SK-N-SH treated with all-trans-retinoic acid at 6 μM for 48 hours (cell line): Measurements from ENCODE around the gene SLC22A6.

ENCODE experiments used
- ATAC-seq: fragments of 200-7000 bp; cut with Tn5 transposase; 3 replicates; pipeline ENCODE4 v1.9.1; 2020; ENCODE audit warnings: mild to moderate bottlenecking, moderate library complexity
- ARNTL ChIP-seq: fragments of 450-650 bp; formaldehyde crosslinking; IDR thresholded peaks from 2 replicates; pipeline ENCODE4 v1.5.0; 2020; ENCODE audit warnings: low read depth, mild to moderate bottlenecking, moderate library complexity, borderline replicate concordance
- BACH2 ChIP-seq: fragments of 250-450 bp; sonication (Bioruptor Pico); IDR thresholded peaks from 2 replicates; pipeline ENCODE4 v1.9.0; 2021; ENCODE audit warnings: mild to moderate bottlenecking, borderline replicate concordance
- CREB5 ChIP-seq: fragments of 250-450 bp; sonication (Bioruptor Pico); IDR thresholded peaks from 2 replicates; pipeline ENCODE4 v1.5.1; 2020; ENCODE audit warnings: low read depth, mild to moderate bottlenecking, moderate library complexity
- CSRNP3 ChIP-seq: fragments of 250-450 bp; sonication (Bioruptor Pico); IDR thresholded peaks from 2 replicates; pipeline ENCODE4 v1.5.1; 2021; ENCODE audit warnings: mild to moderate bottlenecking, moderate library complexity
- GLIS3 ChIP-seq: fragments of 250-450 bp; sonication (Bioruptor Pico); IDR thresholded peaks from 2 replicates; pipeline ENCODE4 v1.5.0; 2020; ENCODE audit warnings: mild to moderate bottlenecking, moderate library complexity
- OSR1 ChIP-seq: fragments of 250-450 bp; sonication (Bioruptor Pico); IDR thresholded peaks from 2 replicates; pipeline ENCODE4 v1.8.0; 2022; ENCODE audit warnings: moderate library complexity, mild to moderate bottlenecking, inconsistent platforms
- POU6F1 ChIP-seq: fragments of 250-450 bp; sonication (Bioruptor Pico); IDR thresholded peaks from 2 replicates; pipeline ENCODE4 v1.8.0; 2021; ENCODE audit warnings: low read depth, mild to moderate bottlenecking, moderate library complexity, borderline replicate concordance
- PPARA ChIP-seq: fragments of 250-450 bp; sonication (Bioruptor Pico); IDR thresholded peaks from 2 replicates; pipeline ENCODE4 v1.5.0; 2020; ENCODE audit warnings: mild to moderate bottlenecking, borderline replicate concordance
- RARB ChIP-seq: fragments of 250-450 bp; sonication (Bioruptor Pico); IDR thresholded peaks from 2 replicates; pipeline ENCODE4 v1.8.0; 2021; ENCODE audit warnings: mild to moderate bottlenecking, moderate library complexity
- SNAI2 ChIP-seq: fragments of 250-450 bp; sonication (Bioruptor Pico); IDR thresholded peaks from 2 replicates; pipeline ENCODE4 v1.5.0; 2020; ENCODE audit warnings: mild to moderate bottlenecking, moderate library complexity
- TCF4 ChIP-seq: fragments of 250-450 bp; sonication (Bioruptor Pico); IDR thresholded peaks from 2 replicates; pipeline ENCODE4 v1.8.0; 2021; ENCODE audit warnings: mild to moderate bottlenecking, moderate library complexity, borderline replicate concordance
- TOX ChIP-seq: fragments of 250-450 bp; sonication (Bioruptor Pico); IDR thresholded peaks from 2 replicates; pipeline ENCODE4 v1.8.0; 2021; ENCODE audit warnings: mild to moderate bottlenecking, moderate library complexity, borderline replicate concordance
- TSHZ2 ChIP-seq: fragments of 250-450 bp; sonication (Bioruptor Pico); IDR thresholded peaks from 2 replicates; pipeline ENCODE4 v1.5.0; 2020; ENCODE audit warnings: mild to moderate bottlenecking, moderate library complexity
- ZC3H10 ChIP-seq: fragments of 250-450 bp; sonication (Bioruptor Pico); IDR thresholded peaks from 2 replicates; pipeline ENCODE4 v1.5.1; 2021; ENCODE audit warnings: mild to moderate bottlenecking, moderate library complexity
- ZFP30 ChIP-seq: fragments of 450-650 bp; formaldehyde crosslinking; IDR thresholded peaks from 2 replicates; pipeline ENCODE4 v1.5.0; 2022; ENCODE audit warnings: mild to moderate bottlenecking, moderate library complexity
- ZNF565 ChIP-seq: fragments of 450-650 bp; formaldehyde crosslinking; conservative IDR thresholded peaks from 2 replicates; pipeline ENCODE4 v1.5.0; 2020; ENCODE audit warnings: low read depth, mild to moderate bottlenecking, moderate library complexity
- ZNF70 ChIP-seq: fragments of 450-650 bp; formaldehyde crosslinking; IDR thresholded peaks from 2 replicates; pipeline ENCODE4 v1.5.0; 2020; ENCODE audit warnings: mild to moderate bottlenecking, moderate library complexity
- ZNF8 ChIP-seq: fragments of 450-650 bp; formaldehyde crosslinking; IDR thresholded peaks from 2 replicates; pipeline ENCODE4 v1.5.0; 2020; ENCODE audit warnings: mild to moderate bottlenecking, moderate library complexity

Gene SLC22A6

GRCh38 chr11:62984451-62984991, at the start of gene SLC22A6:
SLC22A6 (minus strand) TSS chr11:62984967; CDS start chr11:62984690, 277 bp downstream.
- no peak for ATAC-seq
- no peak for TF ChIP-seq CSRNP3 (CRISPR knock-in tag)
- no peak for TF ChIP-seq GLIS3 (CRISPR knock-in tag)
- TF ChIP-seq ZNF70 (CRISPR knock-in tag), result no peak
- TF ChIP-seq PPARA (CRISPR knock-in tag), result no peak
- TF ChIP-seq ZFP30 (CRISPR knock-in tag), result no peak
- TF ChIP-seq SNAI2, result no peak
- TF ChIP-seq TCF4 (CRISPR knock-in tag), result no peak
- no peak for TF ChIP-seq OSR1 (CRISPR knock-in tag)
- TF ChIP-seq CREB5, result no peak
- no peak for TF ChIP-seq ZNF8 (CRISPR knock-in tag)
- TF ChIP-seq POU6F1 (CRISPR knock-in tag), result no peak
- TF ChIP-seq ZC3H10 (CRISPR knock-in tag), result no peak
- TF ChIP-seq TSHZ2 (CRISPR knock-in tag), result no peak

- ATAC-seq, result no peak
- TF ChIP-seq POU6F1 (CRISPR knock-in tag), result no peak
- no peak for TF ChIP-seq BACH2
- TF ChIP-seq ZNF8 (CRISPR knock-in tag), result no peak
- no peak for TF ChIP-seq ARNTL (CRISPR knock-in tag)
- TF ChIP-seq, all 23 proteins: peak for 0
Measured at GRCh38 chr11:63032457-63032856, 47.7 kb upstream of the SLC22A6 start.

GRCh38 chr11:63023841-63024648, 39.3 kb upstream of the SLC22A6 start:
- ATAC-seq, result peak; percentile 97
- TF ChIP-seq ZNF8 (CRISPR knock-in tag) (peak; percentile 74), RARB (CRISPR knock-in tag) (no peak)

GRCh38 chr11:63023222-63023814, 38.6 kb upstream of the SLC22A6 start:
- TF ChIP-seq ZNF565 (CRISPR knock-in tag) (no peak), ZFP30 (CRISPR knock-in tag) (no peak), ZNF70 (CRISPR knock-in tag) (peak; percentile 88), TSHZ2 (CRISPR knock-in tag) (no peak), ZNF8 (CRISPR knock-in tag) (no peak), TOX (CRISPR knock-in tag) (no peak), RARB (CRISPR knock-in tag) (no peak)
- TF ChIP-seq, all 23 proteins: peak for 1
- no peak; the same call in 2 of the 3 replicates for ATAC-seq
